ENCODE results near the gene UPF3A.
"Not testable (repeated sequence)": the region's sequence is repeated elsewhere in the genome, so short reads cannot be mapped to it uniquely, and the experiment has no call there.

- not testable (repeated sequence) for TF ChIP-seq EZH2 (IDR thresholded peaks at IDR 0.05); FOXP2 (optimal IDR thresholded peaks at IDR 0.05; ENCODE audit: control extremely low read depth, extremely low read length, insufficient read depth)
Observed at GRCh38 chr13:114336457-114336856, 55.1 kb downstream of the UPF3A start.
